ENCODE data around the gene OR4K14.
"Not testable (repeated sequence)": the region's sequence is repeated elsewhere in the genome, so short reads cannot be mapped to it uniquely, and the experiment has no call there.

Gene OR4K14

GRCh38 chr14:20019257-20019865 is at the start of gene OR4K14:
TSS of gene OR4K14 (minus strand) at chr14:20019307. CDS start at chr14:20015193, 4,114 bp downstream.
- DNase-seq = no peak

- no peak for DNase-seq
Measured at GRCh38 chr14:20059745-20060144, 40.6 kb upstream of the OR4K14 start, which contains the start of gene OR4L1. TSS of gene OR4L1 (plus strand) at chr14:20060045. CDS start at chr14:20060045, 0 bp downstream.

GRCh38 chr14:20048202-20048601 is 29.1 kb upstream of the OR4K14 start:
- DNase-seq = no peak

GRCh38 chr14:20044243-20044642 is 25.1 kb upstream of the OR4K14 start:
- no peak for DNase-seq

- DNase-seq = no peak
Measured at GRCh38 chr14:20035938-20036337, 16.8 kb upstream of the OR4K14 start, which contains the start of gene OR4K13. TSS of gene OR4K13 (minus strand) at chr14:20036038. CDS start at chr14:20034758, 1,280 bp downstream.

GRCh38 chr14:20035449-20035848 is 16.3 kb upstream of the OR4K14 start:
- DNase-seq = no peak

GRCh38 chr14:20031058-20031457 is 12.0 kb upstream of the OR4K14 start:
- DNase-seq = no peak

- no peak for DNase-seq
Measured at GRCh38 chr14:20008156-20008555, 11.0 kb downstream of the OR4K14 start.

- DNase-seq = no peak
Measured at GRCh38 chr14:20002319-20002718, 16.8 kb downstream of the OR4K14 start.

GRCh38 chr14:20001863-20002262 is 17.2 kb downstream of the OR4K14 start, which contains the start of gene OR4Q2:
TSS of gene OR4Q2 (plus strand) at chr14:20002163.
- DNase-seq = no peak

GRCh38 chr14:19993438-19993837 is 25.7 kb downstream of the OR4K14 start:
- no peak for DNase-seq

GRCh38 chr14:19975291-19975690 is 43.8 kb downstream of the OR4K14 start, which contains the start of gene OR4K15:
TSS of gene OR4K15 (plus strand) at chr14:19975591. CDS start at chr14:19975591, 0 bp downstream.
- DNase-seq = no peak

- no peak for DNase-seq
Measured at GRCh38 chr14:19974844-19975243, 44.3 kb downstream of the OR4K14 start.

- DNase-seq = not testable (repeated sequence)
Measured at GRCh38 chr14:19969735-19970134, 49.4 kb downstream of the OR4K14 start.

All from stimulated activated CD4-positive, alpha-beta T cell treated with anti-CD3 and anti-CD28 coated beads, Interleukin-1b, Interleukin-23, amount 100 ng/mL, for 48 hours (primary cell).